Endothelial cell of umbilical vein (primary cell): ENCODE data around the gene SLC41A3.

Source experiments
- CTCF ChIP-seq, 2 donors: IDR thresholded peaks; 1 replicate in 1 of 2; 2 replicates in 1 of 2; pipeline ENCODE4 v1.5.1; 2011; ENCODE audit warnings: low read length in 2 of 2, mild to moderate bottlenecking in 2 of 2, moderate library complexity in 2 of 2, control low read depth in 1 of 2, inconsistent platforms in 1 of 2, low read depth in 1 of 2; ENCODE audit not compliant: insufficient read depth in 1 of 2; ENCODE audit errors: extremely low read depth in 1 of 2
- EZH2 ChIP-seq: IDR thresholded peaks from 2 replicates; pipeline ENCODE4 v1.6.1; 2012; ENCODE audit warnings: borderline replicate concordance, low read depth, mild to moderate bottlenecking, moderate library complexity, low read length, inconsistent platforms; ENCODE audit not compliant: severe bottlenecking
- JUN ChIP-seq: IDR thresholded peaks from 2 replicates; pipeline ENCODE4 v1.6.1; 2011; ENCODE audit warnings: borderline replicate concordance, low read depth; ENCODE audit not compliant: insufficient read length, insufficient read depth
- MAX ChIP-seq: IDR thresholded peaks from 2 replicates; pipeline ENCODE4 v1.6.1; 2011; ENCODE audit not compliant: insufficient read depth, insufficient read length
- POLR2A ChIP-seq: IDR thresholded peaks from 2 replicates; pipeline ENCODE4 v1.6.1; 2012; ENCODE audit warnings: low read depth, mild to moderate bottlenecking, control low read depth, low read length
- POLR2AphosphoS5 ChIP-seq: IDR thresholded peaks from 2 replicates; pipeline ENCODE4 v1.6.1; 2012; ENCODE audit warnings: low read depth, mild to moderate bottlenecking, control low read depth, low read length, moderate library complexity; ENCODE audit not compliant: insufficient read depth

GRCh38 chr3:126050626-126051025 is 33.3 kb downstream of the SLC41A3 start:
- TF ChIP-seq CTCF (IDR thresholded peaks at IDR 0.05; ENCODE audit: extremely low read depth in 1 of 2, insufficient read depth in 1 of 2, low read depth in 1 of 2, low read length in 2 of 2) (no peak), POLR2AphosphoS5 (no peak), POLR2A (no peak), MAX (no peak), JUN (no peak), EZH2 (no peak)
